AG10803 (cell line): ENCODE data around the gene FIBP.

Experiments
- DNase-seq: peaks from one replicate; pipeline ENCODE4 v3.0.0; 2010; ENCODE audit warnings: low read depth
- H3K4me3 ChIP-seq: 2 replicates; pipeline ENCODE4 v1.5.1; 2011; ENCODE audit warnings: mild to moderate bottlenecking, low read length, control low read depth
- TF ChIP-seq, protein P1 (sequence below): conservative IDR thresholded peaks from 2 replicates; pipeline ENCODE4 v1.5.1; 2011; ENCODE audit warnings: mild to moderate bottlenecking, low read length, control low read depth, inconsistent platforms

Gene FIBP

DNA sequence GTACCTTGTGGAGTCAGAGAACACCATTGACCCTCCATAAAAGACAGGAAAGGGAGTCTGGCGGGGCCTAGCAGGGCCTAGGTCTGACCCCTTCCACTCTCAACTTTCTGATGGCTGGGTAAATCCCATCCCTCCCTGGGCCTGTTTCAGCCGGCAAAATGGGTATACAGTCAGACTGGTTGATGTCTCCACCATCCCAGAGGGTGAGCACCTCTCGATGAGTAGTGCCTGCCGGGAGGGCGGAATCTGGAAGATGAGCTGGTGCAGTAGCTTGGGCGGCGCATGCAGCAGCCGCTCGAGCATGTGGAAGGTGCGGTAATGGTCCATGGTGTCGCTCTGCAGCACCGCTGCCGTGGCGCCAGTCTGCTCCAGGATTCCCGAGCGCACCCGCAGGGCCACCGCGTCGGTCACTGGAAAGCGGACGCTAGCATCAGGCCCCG lies 528 bp downstream of the FIBP start:
- DNase-seq = peak; percentile 40
- TF ChIP-seq, protein P1, sequence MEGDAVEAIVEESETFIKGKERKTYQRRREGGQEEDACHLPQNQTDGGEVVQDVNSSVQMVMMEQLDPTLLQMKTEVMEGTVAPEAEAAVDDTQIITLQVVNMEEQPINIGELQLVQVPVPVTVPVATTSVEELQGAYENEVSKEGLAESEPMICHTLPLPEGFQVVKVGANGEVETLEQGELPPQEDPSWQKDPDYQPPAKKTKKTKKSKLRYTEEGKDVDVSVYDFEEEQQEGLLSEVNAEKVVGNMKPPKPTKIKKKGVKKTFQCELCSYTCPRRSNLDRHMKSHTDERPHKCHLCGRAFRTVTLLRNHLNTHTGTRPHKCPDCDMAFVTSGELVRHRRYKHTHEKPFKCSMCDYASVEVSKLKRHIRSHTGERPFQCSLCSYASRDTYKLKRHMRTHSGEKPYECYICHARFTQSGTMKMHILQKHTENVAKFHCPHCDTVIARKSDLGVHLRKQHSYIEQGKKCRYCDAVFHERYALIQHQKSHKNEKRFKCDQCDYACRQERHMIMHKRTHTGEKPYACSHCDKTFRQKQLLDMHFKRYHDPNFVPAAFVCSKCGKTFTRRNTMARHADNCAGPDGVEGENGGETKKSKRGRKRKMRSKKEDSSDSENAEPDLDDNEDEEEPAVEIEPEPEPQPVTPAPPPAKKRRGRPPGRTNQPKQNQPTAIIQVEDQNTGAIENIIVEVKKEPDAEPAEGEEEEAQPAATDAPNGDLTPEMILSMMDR = no peak

DNA sequence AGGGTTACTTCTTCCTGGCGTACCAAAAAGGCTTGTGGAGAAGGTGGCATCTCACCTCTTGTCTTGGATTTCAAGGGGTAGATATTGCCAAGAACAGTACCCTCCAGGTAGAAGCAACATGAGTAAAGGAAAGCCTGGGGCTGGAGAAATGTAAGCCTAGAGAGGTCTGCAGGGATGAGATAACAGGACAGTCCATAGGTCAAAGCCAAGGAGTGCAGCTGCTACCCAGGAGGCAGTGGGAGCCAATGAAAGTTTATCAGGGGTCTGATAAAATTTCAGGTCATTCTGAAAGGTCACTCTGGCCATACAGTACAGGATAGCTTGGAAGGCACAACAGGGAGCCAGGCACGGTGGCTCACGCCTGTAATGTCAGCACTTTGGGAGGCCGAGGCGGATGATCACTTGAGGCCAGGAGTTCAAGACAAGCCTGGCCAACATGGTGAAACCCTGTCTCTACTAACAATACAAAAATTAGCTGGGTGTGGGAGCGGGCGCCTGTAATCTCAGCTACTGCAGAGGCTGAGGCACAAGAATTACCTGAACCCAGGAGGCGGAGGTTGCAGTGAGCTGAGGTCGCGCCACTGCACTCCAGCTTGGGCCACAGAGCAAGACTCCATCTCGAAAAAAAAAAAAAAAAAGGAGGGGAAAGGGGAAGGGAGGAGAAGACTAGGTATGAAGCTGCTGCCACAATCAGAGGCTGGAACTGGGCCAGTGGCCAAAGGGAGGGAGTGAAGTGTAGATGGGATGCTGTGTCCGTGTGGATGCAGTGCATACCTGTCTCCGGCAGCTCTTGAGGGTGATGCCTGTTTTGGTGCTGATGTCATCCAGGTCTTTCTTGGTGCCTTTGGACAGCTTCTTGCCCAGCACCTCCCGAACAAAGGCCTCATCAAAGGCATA lies 1.2 kb downstream of the FIBP start:
- TF ChIP-seq, protein P1 = no peak
- no peak for DNase-seq
- peak overlapping the region; percentile 93 for H3K4me3 ChIP-seq

More for the DNA sequence above, 528 bp downstream of the FIBP start:
- peak overlapping the region; percentile 93 for H3K4me3 ChIP-seq

DNA sequence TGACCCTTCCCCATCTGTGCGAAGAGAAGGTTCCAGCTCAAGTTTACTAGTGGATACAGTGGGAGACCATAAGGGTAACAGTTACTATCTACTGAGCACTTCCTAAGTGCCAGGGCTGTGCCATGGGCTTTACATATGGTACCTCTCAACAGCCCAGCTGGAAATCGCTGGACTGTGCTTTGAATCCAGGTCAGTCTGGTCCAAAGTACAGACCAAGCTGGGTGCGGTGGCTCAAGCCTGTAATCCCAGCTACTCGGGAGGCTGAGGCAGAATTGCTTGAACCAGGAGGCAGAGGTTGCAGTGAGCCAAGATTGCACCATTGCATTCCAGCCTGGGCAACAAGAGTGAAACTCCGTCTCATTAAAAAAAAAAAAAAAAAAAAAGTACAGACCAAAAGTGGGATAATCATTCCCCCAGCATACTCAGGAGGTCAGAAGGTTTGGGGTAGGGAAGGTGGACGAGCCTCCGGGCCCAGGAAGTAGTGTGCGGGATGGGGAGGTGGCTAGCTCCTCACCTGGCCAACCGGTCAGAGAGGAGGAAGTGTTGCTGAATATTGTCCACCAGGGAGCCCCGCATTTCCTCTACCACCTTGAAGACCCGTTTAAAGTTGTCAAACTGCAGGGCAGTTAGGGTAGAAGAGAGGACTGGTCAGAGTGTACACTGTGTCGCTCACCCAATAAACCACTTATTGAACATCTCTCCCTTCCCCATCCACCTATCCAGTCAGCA lies 2.3 kb downstream of the FIBP start:
- TF ChIP-seq, protein P1 = no peak
- no peak overlapping the region for H3K4me3 ChIP-seq
- DNase-seq = no peak

DNA sequence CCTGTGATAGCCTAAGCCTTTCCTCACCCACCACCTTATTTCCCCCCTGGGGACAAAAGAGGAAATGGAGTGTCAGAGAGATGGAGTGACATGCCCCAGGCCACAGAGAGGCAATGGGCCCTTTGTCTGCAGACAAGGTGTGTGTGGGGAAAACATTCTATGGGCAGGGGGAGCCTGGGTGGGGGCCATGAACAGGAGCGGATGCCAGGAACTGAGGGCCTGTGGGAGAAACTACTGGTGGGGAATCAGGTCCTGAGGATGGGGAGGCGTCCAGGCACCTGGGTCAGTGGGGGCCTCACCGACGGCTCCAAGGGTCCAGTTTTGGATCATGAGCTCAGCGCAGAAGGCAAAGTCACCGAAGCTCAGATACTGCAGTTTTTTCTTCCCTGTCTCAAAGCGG lies 3.0 kb downstream of the FIBP start:
- TF ChIP-seq, protein P1 = no peak
- no peak overlapping the region for H3K4me3 ChIP-seq
- DNase-seq = no peak

DNA sequence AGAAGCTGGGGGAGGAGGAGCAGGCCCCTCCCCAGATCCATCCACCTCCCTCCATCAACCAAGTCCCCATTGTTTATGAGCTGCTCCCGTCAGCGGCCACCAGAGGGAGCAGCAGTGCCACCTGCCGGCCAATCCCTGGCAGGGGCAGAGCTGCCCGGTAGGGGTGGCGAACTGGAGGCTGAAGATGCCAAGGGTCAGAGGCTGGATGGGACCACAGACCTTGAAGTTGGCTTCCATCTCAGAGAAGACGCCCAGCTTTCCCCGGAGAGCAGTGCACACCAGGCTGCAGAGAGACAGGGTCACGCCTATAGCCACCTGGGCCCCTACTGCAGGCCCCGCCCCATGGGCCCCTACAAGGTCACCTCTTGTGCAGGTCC lies 3.6 kb downstream of the FIBP start:
- no peak overlapping the region for H3K4me3 ChIP-seq
- TF ChIP-seq, protein P1 = peak; percentile 98
- DNase-seq = peak; percentile 67

DNA sequence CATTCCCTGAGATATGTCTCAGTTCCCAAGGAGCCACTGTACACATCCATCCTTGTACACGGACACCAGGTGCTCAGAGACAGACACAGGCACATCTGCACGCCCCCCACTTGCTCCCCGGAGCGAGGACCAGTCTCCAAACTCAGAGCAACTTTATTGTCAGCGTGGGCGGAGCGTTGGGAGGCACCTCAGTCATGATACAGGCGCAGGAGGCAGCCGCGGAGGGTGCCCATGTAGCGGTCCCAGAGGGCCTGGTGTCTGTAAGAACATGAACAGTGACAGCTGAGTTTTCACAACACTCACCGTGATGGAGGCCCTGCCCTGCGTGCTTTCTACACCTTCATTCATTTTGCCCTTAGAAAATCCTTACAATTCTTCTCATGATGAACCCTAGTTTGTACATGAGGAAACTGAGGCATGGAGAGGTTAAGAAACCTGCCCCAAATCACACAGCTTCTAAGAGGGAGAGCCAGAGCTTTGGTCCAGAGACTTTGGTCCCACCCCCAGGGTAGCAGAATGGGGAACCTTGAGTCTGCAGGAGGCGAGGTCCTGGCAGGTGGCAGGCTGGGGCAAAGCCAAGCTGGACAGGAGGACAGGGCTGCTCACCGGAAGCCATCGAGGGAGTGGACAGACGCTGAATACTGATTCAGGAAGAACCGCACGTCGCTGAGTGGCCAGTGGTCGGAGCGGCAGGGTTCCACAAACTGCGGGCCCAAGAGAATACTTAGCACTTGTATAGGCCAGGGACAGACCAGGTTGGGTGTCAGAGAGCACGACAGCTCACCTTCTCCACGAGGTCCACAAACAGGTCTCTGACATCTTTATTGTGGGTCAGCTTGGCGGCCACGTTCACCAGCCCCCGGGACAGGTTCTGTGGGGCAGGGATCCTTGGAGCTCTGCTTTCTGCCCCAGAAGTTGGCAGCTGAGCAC lies 4.2 kb downstream of the FIBP start:
- TF ChIP-seq, protein P1 = no peak
- DNase-seq = no peak
- H3K4me3 ChIP-seq = no peak overlapping the region
